ENCODE measurements around the gene PTTG1IP2.

Gene PTTG1IP2

DNA sequence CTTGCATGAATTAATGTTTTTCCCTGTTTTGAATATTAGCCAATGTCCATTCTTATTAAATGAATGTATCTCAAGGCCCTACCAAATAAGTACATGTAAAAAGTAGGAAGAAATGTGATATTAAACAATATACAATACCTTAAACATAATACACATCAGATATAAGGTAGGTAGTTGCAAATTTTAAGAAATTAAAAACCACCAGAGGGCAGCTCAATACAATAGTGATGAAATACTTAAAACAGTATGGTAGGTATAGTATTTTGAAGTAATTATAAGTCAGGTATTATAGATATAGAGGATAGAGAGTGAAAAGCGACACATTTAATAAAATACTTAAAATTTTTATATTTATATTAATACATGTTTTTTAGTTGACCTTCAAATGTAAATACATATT is 83.1 kb downstream of the PTTG1IP2 start:
- no peak for TF ChIP-seq CTCF (IDR thresholded peaks at IDR 0.05; ENCODE audit: borderline replicate concordance, insufficient read depth, low read depth, low read length)
- no peak overlapping the region for H3K4me3 ChIP-seq (ENCODE audit: low read depth, low read length)

- no peak overlapping the region for H3K4me3 ChIP-seq (ENCODE audit: low read depth, low read length)
- TF ChIP-seq CTCF (IDR thresholded peaks at IDR 0.05; ENCODE audit: borderline replicate concordance, insufficient read depth, low read depth, low read length) = no peak
Measured at GRCh38 chr7:90560730-90561129, 91.3 kb downstream of the PTTG1IP2 start.
